ENCODE measurements around the gene PTPRG. TPM values are rescaled to one million over a fixed set of nuclear protein-coding genes. Genes with fewer than 3 reads are reported as not detected.

Gene PTPRG
- total RNA-seq, 1 donor from 2014 or later, result 25.2 TPM

- no peak for TF ChIP-seq CTCF (IDR thresholded peaks at IDR 0.05; ENCODE audit: insufficient read depth, low read length, poor library complexity, severe bottlenecking)
- no peak for DNase-seq (ENCODE audit: low read depth)
- H3K27me3 ChIP-seq (ENCODE audit: control insufficient read depth, insufficient read depth, low read length), result no peaks in the 10 kb centered on the region
- no peaks in the 10 kb centered on the region for H3K36me3 ChIP-seq (ENCODE audit: control insufficient read depth, insufficient read depth, low read length)
- H3K4me3 ChIP-seq (ENCODE audit: low read depth, low read length), result no peak overlapping the region
Measured at GRCh38 chr3:61828880-61829721, 267.7 kb downstream of the PTPRG start.

GRCh38 chr3:61829722-61830350 is 268.5 kb downstream of the PTPRG start:
- no peak overlapping the region for H3K4me3 ChIP-seq (ENCODE audit: low read depth, low read length)
- H3K27me3 ChIP-seq (ENCODE audit: control insufficient read depth, insufficient read depth, low read length), result no peaks in the 10 kb centered on the region
- H3K36me3 ChIP-seq (ENCODE audit: control insufficient read depth, insufficient read depth, low read length), result no peaks in the 10 kb centered on the region
- TF ChIP-seq CTCF (IDR thresholded peaks at IDR 0.05; ENCODE audit: insufficient read depth, low read length, poor library complexity, severe bottlenecking), result no peak
- DNase-seq (ENCODE audit: low read depth), result no peak

GRCh38 chr3:61831973-61832372 is 270.6 kb downstream of the PTPRG start:
- TF ChIP-seq CTCF (IDR thresholded peaks at IDR 0.05; ENCODE audit: insufficient read depth, low read length, poor library complexity, severe bottlenecking), result no peak
- no peak for DNase-seq (ENCODE audit: low read depth)
- Histone ChIP-seq H3K27me3 (ENCODE audit: control insufficient read depth, insufficient read depth, low read length) (no peaks in the 10 kb centered on the region), H3K4me3 (ENCODE audit: low read depth, low read length) (no peak overlapping the region), H3K36me3 (ENCODE audit: control insufficient read depth, insufficient read depth, low read length) (no peaks in the 10 kb centered on the region)

- no peak for DNase-seq (ENCODE audit: low read depth)
Measured at GRCh38 chr3:61832375-61833229, 271.2 kb downstream of the PTPRG start.

GRCh38 chr3:61839256-61839655 is 277.9 kb downstream of the PTPRG start:
- no peak overlapping the region for H3K4me3 ChIP-seq (ENCODE audit: low read depth, low read length)
- H3K27me3 ChIP-seq (ENCODE audit: control insufficient read depth, insufficient read depth, low read length), result no peaks in the 10 kb centered on the region
- no peak for TF ChIP-seq CTCF (IDR thresholded peaks at IDR 0.05; ENCODE audit: insufficient read depth, low read length, poor library complexity, severe bottlenecking)
- H3K36me3 ChIP-seq (ENCODE audit: control insufficient read depth, insufficient read depth, low read length), result no peaks in the 10 kb centered on the region
- DNase-seq (ENCODE audit: low read depth), result no peak

More at GRCh38 chr3:61832375-61833229, 271.2 kb downstream of the PTPRG start:
- H3K4me3 ChIP-seq (ENCODE audit: low read depth, low read length), result no peak overlapping the region
- no peaks in the 10 kb centered on the region for H3K36me3 ChIP-seq (ENCODE audit: control insufficient read depth, insufficient read depth, low read length)
- no peak for TF ChIP-seq CTCF (IDR thresholded peaks at IDR 0.05; ENCODE audit: insufficient read depth, low read length, poor library complexity, severe bottlenecking)
- no peaks in the 10 kb centered on the region for H3K27me3 ChIP-seq (ENCODE audit: control insufficient read depth, insufficient read depth, low read length)
